ENCODE data around the gene COL5A1.

COL5A1 gene

GRCh38 chr9:134784577-134785305 is 143.1 kb downstream of the COL5A1 start:
- Histone ChIP-seq H3K27ac (replicated peaks) (no peak overlapping the region), H3K27me3 (ENCODE audit: insufficient read depth, poor library complexity, severe bottlenecking) (peaks cover 26% of the 10 kb centered on the region), H3K4me3 (replicated peaks; ENCODE audit: insufficient read depth, low read length) (no peak overlapping the region)
- TF ChIP-seq, protein P1, sequence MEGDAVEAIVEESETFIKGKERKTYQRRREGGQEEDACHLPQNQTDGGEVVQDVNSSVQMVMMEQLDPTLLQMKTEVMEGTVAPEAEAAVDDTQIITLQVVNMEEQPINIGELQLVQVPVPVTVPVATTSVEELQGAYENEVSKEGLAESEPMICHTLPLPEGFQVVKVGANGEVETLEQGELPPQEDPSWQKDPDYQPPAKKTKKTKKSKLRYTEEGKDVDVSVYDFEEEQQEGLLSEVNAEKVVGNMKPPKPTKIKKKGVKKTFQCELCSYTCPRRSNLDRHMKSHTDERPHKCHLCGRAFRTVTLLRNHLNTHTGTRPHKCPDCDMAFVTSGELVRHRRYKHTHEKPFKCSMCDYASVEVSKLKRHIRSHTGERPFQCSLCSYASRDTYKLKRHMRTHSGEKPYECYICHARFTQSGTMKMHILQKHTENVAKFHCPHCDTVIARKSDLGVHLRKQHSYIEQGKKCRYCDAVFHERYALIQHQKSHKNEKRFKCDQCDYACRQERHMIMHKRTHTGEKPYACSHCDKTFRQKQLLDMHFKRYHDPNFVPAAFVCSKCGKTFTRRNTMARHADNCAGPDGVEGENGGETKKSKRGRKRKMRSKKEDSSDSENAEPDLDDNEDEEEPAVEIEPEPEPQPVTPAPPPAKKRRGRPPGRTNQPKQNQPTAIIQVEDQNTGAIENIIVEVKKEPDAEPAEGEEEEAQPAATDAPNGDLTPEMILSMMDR (IDR thresholded peaks at IDR 0.05; ENCODE audit: insufficient read depth, low read length): no peak
- TF ChIP-seq SPI1 (IDR thresholded peaks at IDR 0.05; ENCODE audit: borderline replicate concordance, low read depth) (no peak), GABPA (IDR thresholded peaks at IDR 0.05; ENCODE audit: low read depth) (no peak), POLR2AphosphoS5 (IDR thresholded peaks at IDR 0.05; ENCODE audit: low read depth) (no peak)
- TF ChIP-seq, protein P2, sequence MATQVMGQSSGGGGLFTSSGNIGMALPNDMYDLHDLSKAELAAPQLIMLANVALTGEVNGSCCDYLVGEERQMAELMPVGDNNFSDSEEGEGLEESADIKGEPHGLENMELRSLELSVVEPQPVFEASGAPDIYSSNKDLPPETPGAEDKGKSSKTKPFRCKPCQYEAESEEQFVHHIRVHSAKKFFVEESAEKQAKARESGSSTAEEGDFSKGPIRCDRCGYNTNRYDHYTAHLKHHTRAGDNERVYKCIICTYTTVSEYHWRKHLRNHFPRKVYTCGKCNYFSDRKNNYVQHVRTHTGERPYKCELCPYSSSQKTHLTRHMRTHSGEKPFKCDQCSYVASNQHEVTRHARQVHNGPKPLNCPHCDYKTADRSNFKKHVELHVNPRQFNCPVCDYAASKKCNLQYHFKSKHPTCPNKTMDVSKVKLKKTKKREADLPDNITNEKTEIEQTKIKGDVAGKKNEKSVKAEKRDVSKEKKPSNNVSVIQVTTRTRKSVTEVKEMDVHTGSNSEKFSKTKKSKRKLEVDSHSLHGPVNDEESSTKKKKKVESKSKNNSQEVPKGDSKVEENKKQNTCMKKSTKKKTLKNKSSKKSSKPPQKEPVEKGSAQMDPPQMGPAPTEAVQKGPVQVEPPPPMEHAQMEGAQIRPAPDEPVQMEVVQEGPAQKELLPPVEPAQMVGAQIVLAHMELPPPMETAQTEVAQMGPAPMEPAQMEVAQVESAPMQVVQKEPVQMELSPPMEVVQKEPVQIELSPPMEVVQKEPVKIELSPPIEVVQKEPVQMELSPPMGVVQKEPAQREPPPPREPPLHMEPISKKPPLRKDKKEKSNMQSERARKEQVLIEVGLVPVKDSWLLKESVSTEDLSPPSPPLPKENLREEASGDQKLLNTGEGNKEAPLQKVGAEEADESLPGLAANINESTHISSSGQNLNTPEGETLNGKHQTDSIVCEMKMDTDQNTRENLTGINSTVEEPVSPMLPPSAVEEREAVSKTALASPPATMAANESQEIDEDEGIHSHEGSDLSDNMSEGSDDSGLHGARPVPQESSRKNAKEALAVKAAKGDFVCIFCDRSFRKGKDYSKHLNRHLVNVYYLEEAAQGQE (IDR thresholded peaks at IDR 0.05; ENCODE audit: insufficient replicate concordance, low read depth): no peak
- DNase-seq (ENCODE audit: low read depth in 1 of 2, low spot score in 1 of 2): no peak

DNA sequence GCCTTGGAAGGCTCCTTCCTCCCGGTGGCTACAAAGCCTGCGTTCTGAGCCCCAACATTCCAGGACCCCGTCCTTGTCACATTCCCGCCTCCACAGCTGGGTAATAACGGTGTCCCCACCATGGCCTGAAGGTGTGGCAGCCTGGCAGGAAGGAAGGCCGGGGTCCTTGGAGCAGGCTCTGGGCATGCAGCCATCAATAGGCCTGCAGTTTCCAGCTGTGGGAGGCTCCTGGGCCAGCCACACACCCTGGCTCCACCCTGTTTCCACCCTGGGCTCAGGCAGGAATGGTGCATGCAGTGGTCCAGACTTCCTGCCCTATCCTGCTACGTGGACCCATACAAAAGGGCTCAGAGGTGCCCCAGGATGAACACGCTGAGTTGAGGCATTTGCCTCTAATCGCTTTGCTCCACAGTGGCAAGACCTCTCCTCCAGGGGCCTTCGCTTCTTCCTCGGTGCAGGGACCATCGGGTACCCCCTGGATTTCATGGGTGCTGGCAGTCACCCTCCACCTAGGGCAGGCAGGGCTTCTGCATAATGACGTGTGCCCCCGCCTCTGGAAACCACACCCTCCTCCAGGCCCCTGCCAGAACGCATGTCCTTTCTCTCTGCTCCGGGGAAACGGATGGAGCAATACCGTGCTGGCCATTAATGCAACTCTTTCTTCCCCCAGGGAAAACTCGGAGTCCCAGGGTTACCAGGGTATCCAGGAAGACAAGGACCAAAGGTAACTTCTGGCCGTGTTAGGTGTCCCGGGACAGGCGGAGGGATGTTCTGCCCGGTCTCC is 143.9 kb downstream of the COL5A1 start:
- TF ChIP-seq, protein P1 (IDR thresholded peaks at IDR 0.05; ENCODE audit: insufficient read depth, low read length): no peak
- no peak for TF ChIP-seq GABPA (IDR thresholded peaks at IDR 0.05; ENCODE audit: low read depth)
- no peak for TF ChIP-seq SPI1 (IDR thresholded peaks at IDR 0.05; ENCODE audit: borderline replicate concordance, low read depth)
- no peak for TF ChIP-seq POLR2AphosphoS5 (IDR thresholded peaks at IDR 0.05; ENCODE audit: low read depth)
- TF ChIP-seq, protein P2 (IDR thresholded peaks at IDR 0.05; ENCODE audit: insufficient replicate concordance, low read depth): no peak
- H3K27ac ChIP-seq (replicated peaks): no peak overlapping the region
- peaks cover 26% of the 10 kb centered on the region for H3K27me3 ChIP-seq (ENCODE audit: insufficient read depth, poor library complexity, severe bottlenecking)
- DNase-seq (ENCODE audit: low read depth in 1 of 2, low spot score in 1 of 2): no peak
- no peak overlapping the region for H3K4me3 ChIP-seq (replicated peaks; ENCODE audit: insufficient read depth, low read length)

DNA sequence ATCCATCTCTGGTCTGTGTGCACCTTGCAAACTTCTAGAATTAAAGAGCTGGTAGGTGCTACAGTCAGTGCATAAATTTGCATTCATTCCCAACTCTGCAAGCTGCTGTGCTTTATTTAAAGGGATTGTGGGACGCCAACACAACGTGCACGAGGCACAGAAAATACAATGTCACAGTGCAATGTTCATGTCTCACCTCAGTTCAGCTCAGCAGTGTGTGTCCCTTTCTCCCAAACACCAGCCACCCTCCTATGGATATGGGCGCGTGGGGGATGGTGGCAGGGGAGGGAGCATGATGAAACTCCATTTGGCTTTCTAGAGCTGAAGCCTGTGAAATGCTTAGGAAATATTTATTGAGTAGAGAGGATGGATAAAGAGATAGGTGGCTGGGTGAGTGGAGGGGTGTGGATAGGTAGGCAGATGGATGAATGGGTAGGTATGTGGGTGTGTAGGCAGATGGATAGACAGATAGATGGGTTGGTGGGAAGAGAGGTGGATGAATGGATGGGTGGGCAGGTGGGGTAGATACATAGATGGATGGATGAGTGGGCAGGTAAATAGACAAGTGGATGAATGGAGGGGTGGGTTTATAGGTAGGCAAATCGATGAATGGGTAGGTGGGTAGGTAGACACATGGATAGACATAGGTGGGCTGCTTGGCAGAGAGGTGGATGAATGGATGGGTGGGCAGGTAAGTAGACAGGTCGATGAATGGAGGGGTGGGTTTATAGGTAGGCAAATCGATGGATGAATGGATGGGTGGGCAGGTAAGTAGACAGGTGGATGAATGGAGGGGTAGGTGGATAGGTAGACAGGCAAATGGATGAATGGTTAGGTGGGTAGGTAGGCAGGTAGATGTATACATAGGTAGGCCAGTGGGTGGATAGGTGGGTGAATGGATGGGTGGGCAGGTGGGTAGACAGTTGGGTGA is 146.3 kb downstream of the COL5A1 start:
- H3K27ac ChIP-seq (replicated peaks): no peak overlapping the region
- TF ChIP-seq GABPA (IDR thresholded peaks at IDR 0.05; ENCODE audit: low read depth) (no peak), SPI1 (IDR thresholded peaks at IDR 0.05; ENCODE audit: borderline replicate concordance, low read depth) (no peak), POLR2AphosphoS5 (IDR thresholded peaks at IDR 0.05; ENCODE audit: low read depth) (no peak)
- TF ChIP-seq, protein P2 (IDR thresholded peaks at IDR 0.05; ENCODE audit: insufficient replicate concordance, low read depth): no peak
- TF ChIP-seq, protein P1 (IDR thresholded peaks at IDR 0.05; ENCODE audit: insufficient read depth, low read length): no peak
- H3K4me3 ChIP-seq (replicated peaks; ENCODE audit: insufficient read depth, low read length): no peak overlapping the region
- H3K27me3 ChIP-seq (ENCODE audit: insufficient read depth, poor library complexity, severe bottlenecking): peaks cover 24% of the 10 kb centered on the region
- no peak for DNase-seq (ENCODE audit: low read depth in 1 of 2, low spot score in 1 of 2)

Data from HL-60 (cell line).